Esophagus muscularis mucosa (tissue), 3 donors: ENCODE data around the gene IFNA6.

Experiments
- POLR2A ChIP-seq: fragments of 450-650 bp; IDR thresholded peaks from one replicate; pipeline ENCODE4 v1.6.1; 2017; ENCODE audit warnings: antibody characterized with exemption, moderate library complexity, mild to moderate bottlenecking, low read depth
- POLR2AphosphoS5 ChIP-seq, 2 donors: sonication (generic); formaldehyde crosslinking; IDR thresholded peaks; one replicate each; pipeline ENCODE4 v1.6.1; 2017; ENCODE audit warnings: antibody characterized with exemption in 2 of 2
- TF ChIP-seq, protein P1 (sequence below), 3 experiments: fragments of 200-600 bp in 2 of 3; fragments of 450-650 bp in 1 of 3; sonication (generic) in 2 of 3; IDR thresholded peaks; one replicate each; pipeline ENCODE4 v1.5.1; 2017 to 2019; ENCODE audit warnings: antibody characterized with exemption in 3 of 3, mild to moderate bottlenecking in 2 of 3, moderate library complexity in 1 of 3

- TF ChIP-seq, protein P1, sequence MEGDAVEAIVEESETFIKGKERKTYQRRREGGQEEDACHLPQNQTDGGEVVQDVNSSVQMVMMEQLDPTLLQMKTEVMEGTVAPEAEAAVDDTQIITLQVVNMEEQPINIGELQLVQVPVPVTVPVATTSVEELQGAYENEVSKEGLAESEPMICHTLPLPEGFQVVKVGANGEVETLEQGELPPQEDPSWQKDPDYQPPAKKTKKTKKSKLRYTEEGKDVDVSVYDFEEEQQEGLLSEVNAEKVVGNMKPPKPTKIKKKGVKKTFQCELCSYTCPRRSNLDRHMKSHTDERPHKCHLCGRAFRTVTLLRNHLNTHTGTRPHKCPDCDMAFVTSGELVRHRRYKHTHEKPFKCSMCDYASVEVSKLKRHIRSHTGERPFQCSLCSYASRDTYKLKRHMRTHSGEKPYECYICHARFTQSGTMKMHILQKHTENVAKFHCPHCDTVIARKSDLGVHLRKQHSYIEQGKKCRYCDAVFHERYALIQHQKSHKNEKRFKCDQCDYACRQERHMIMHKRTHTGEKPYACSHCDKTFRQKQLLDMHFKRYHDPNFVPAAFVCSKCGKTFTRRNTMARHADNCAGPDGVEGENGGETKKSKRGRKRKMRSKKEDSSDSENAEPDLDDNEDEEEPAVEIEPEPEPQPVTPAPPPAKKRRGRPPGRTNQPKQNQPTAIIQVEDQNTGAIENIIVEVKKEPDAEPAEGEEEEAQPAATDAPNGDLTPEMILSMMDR (IDR thresholded peaks at IDR 0.05) = peak; percentile 61 to 68 (median 61)
- TF ChIP-seq POLR2AphosphoS5 (IDR thresholded peaks at IDR 0.05) = no peak
- TF ChIP-seq POLR2A = no peak
Measured at GRCh38 chr9:21317956-21318923, 32.4 kb downstream of the IFNA6 start.
